Erythroblast (primary cell): ENCODE measurements around the gene OR52B6.

Experiments used
- GATA1 ChIP-seq: IDR thresholded peaks from 2 replicates; pipeline ENCODE4 v1.6.1; 2011; ENCODE audit warnings: low read depth, mild to moderate bottlenecking, control low read depth, low read length, moderate library complexity
- POLR2A ChIP-seq: IDR thresholded peaks from 2 replicates; pipeline ENCODE4 v1.6.1; 2011; ENCODE audit warnings: mild to moderate bottlenecking, low read length

DNA sequence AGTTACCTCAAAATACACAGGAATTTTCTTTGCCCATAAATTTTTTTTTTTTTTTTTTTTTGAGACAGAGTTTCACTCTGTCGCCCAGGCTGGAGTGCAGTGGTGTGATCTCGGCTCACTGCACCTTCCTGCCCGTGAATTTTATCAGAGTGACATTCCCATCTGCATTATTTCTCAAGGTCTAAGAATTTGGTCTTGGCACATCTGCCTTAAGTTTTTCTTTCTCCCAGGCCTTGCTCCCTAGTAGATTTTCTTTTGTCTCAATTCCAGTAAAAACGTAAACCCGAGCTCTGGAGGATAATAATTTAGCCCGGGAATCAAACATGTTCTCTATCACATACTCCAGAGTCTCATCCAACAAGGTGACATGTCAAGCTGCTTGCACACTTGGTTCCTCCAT is 28.1 kb downstream of the OR52B6 start:
- TF ChIP-seq POLR2A: no peak
- TF ChIP-seq GATA1: no peak
